Neural crest cell (in vitro differentiated cells): ENCODE results near the gene IL12RB1. TPM values are rescaled to one million over a fixed set of nuclear protein-coding genes. Genes with fewer than 3 reads are reported as not detected.
A peak's percentile ranks its signal among the peaks of the same experiment; 100 is the strongest.

Experiments used
- DNase-seq: peaks from one replicate; pipeline ENCODE4 v3.0.0; 2021; ENCODE audit warnings: low read depth, mixed read lengths, low spot score
- H3K27ac Mint-ChIP-seq: one replicate; pipeline ENCODE4 v1.8.0; 2021; ENCODE audit warnings: mild to moderate bottlenecking, mixed read lengths; ENCODE audit not compliant: unreplicated experiment
- H3K27me3 Mint-ChIP-seq: 2 replicates; pipeline ENCODE4 v1.8.0; 2021; ENCODE audit warnings: low read depth, mild to moderate bottlenecking, mixed read lengths
- H3K36me3 Mint-ChIP-seq: 2 replicates; pipeline ENCODE4 v1.8.0; 2021; ENCODE audit warnings: low read depth, mild to moderate bottlenecking, mixed read lengths
- H3K4me1 Mint-ChIP-seq: 2 replicates; pipeline ENCODE4 v1.8.0; 2021; ENCODE audit warnings: mixed read lengths
- H3K4me3 Mint-ChIP-seq: one replicate; pipeline ENCODE4 v1.8.0; 2021; ENCODE audit warnings: mild to moderate bottlenecking, mixed read lengths
- H3K9me3 Mint-ChIP-seq: 2 replicates; pipeline ENCODE4 v1.8.0; 2021; ENCODE audit warnings: mixed read lengths
- total RNA-seq: library from RNA; stranded (reverse); gene quantifications from 2 replicates; pipeline ENCODE4 v1.2.1, GENCODE V29; 2021
- TF ChIP-seq, protein P1 (sequence below): fragments of 200-600 bp; sonication (generic); conservative IDR thresholded peaks from 2 replicates; pipeline ENCODE4 v1.5.0; 2021; ENCODE audit warnings: antibody characterized with exemption, mild to moderate bottlenecking

Gene IL12RB1
- total RNA-seq, 1 donor from 2014 or later: not detected

- DNase-seq: no peak
- no peak overlapping the region for H3K27ac Mint-ChIP-seq
- peaks cover 6% of the 10 kb centered on the region for H3K4me1 Mint-ChIP-seq
- no peaks in the 10 kb centered on the region for H3K9me3 Mint-ChIP-seq
- no peak overlapping the region for H3K4me3 Mint-ChIP-seq
- TF ChIP-seq, protein P1, sequence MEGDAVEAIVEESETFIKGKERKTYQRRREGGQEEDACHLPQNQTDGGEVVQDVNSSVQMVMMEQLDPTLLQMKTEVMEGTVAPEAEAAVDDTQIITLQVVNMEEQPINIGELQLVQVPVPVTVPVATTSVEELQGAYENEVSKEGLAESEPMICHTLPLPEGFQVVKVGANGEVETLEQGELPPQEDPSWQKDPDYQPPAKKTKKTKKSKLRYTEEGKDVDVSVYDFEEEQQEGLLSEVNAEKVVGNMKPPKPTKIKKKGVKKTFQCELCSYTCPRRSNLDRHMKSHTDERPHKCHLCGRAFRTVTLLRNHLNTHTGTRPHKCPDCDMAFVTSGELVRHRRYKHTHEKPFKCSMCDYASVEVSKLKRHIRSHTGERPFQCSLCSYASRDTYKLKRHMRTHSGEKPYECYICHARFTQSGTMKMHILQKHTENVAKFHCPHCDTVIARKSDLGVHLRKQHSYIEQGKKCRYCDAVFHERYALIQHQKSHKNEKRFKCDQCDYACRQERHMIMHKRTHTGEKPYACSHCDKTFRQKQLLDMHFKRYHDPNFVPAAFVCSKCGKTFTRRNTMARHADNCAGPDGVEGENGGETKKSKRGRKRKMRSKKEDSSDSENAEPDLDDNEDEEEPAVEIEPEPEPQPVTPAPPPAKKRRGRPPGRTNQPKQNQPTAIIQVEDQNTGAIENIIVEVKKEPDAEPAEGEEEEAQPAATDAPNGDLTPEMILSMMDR: no peak
- peaks cover 5% of the 10 kb centered on the region for H3K27me3 Mint-ChIP-seq
- no peaks in the 10 kb centered on the region for H3K36me3 Mint-ChIP-seq
Measured at GRCh38 chr19:18069383-18069782, 17.4 kb downstream of the IL12RB1 start.

DNA sequence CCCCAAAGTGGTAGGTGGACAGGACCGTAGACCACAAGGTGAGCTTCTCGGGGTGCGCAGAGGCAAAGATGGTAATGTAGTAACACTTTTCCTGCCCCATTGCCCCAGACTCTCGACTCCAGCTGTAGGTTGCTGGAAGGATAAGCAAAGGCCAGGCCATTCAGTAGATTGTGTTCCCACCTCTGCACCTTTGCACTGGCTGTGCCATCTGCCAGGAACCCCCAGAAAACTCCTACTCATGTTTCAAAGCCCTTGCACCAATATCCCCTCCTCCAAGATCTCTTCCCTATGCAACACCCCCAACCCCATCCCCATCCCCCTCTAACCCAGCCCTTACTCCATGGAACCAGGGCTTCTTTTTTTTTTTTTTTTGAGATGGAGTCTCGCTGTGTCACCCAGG lies 18.3 kb downstream of the IL12RB1 start:
- peaks cover 9% of the 10 kb centered on the region for H3K4me1 Mint-ChIP-seq
- TF ChIP-seq, protein P1: no peak
- peaks cover 3% of the 10 kb centered on the region for H3K27me3 Mint-ChIP-seq
- no peaks in the 10 kb centered on the region for H3K9me3 Mint-ChIP-seq
- no peaks in the 10 kb centered on the region for H3K36me3 Mint-ChIP-seq
- no peak overlapping the region for H3K4me3 Mint-ChIP-seq
- no peak for DNase-seq
- no peak overlapping the region for H3K27ac Mint-ChIP-seq

DNA sequence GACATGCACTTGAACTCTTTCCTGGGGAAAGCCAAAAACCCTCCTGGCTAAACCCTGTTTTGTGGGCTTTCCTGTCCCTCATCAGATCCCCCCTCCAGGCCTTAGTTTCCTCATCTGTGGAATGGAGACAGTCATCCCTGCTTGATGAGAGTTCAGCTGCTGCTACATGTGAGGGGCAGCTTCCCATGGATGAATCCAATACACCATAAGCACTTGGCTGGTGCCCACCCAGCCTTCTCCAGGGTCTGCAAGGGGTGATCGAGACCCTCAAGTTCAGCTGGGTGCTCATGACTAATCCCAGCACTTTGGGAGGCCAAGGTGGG lies 21.6 kb downstream of the IL12RB1 start:
- no peak for DNase-seq
- Mint-ChIP-seq H3K4me3 (no peak overlapping the region), H3K9me3 (no peaks in the 10 kb centered on the region), H3K36me3 (no peaks in the 10 kb centered on the region), H3K4me1 (peaks cover 12% of the 10 kb centered on the region), H3K27ac (no peak overlapping the region), H3K27me3 (peaks cover 3% of the 10 kb centered on the region)
- TF ChIP-seq, protein P1: no peak

GRCh38 chr19:18063463-18063862 lies 23.3 kb downstream of the IL12RB1 start:
- Mint-ChIP-seq H3K27me3 (peaks cover 3% of the 10 kb centered on the region), H3K36me3 (no peaks in the 10 kb centered on the region), H3K4me1 (peaks cover 15% of the 10 kb centered on the region), H3K27ac (no peak overlapping the region), H3K4me3 (no peak overlapping the region), H3K9me3 (no peaks in the 10 kb centered on the region)
- TF ChIP-seq, protein P1: peak; percentile 51
- DNase-seq: peak; percentile 56

- TF ChIP-seq, protein P1: no peak
- no peak for DNase-seq
- H3K4me1 Mint-ChIP-seq: peaks cover 20% of the 10 kb centered on the region
- peaks cover 3% of the 10 kb centered on the region for H3K27me3 Mint-ChIP-seq
- no peaks in the 10 kb centered on the region for H3K9me3 Mint-ChIP-seq
- H3K27ac Mint-ChIP-seq: no peak overlapping the region
- H3K4me3 Mint-ChIP-seq: no peak overlapping the region
- H3K36me3 Mint-ChIP-seq: no peaks in the 10 kb centered on the region
Measured at GRCh38 chr19:18062028-18062427, 24.7 kb downstream of the IL12RB1 start.

- TF ChIP-seq, protein P1: no peak
- Mint-ChIP-seq H3K36me3 (no peaks in the 10 kb centered on the region), H3K4me3 (no peak overlapping the region), H3K9me3 (no peaks in the 10 kb centered on the region), H3K4me1 (peaks cover 20% of the 10 kb centered on the region), H3K27me3 (peaks cover 3% of the 10 kb centered on the region), H3K27ac (no peak overlapping the region)
- DNase-seq: no peak
Measured at GRCh38 chr19:18060472-18060871, 26.3 kb downstream of the IL12RB1 start.
